GM19468 (cell line): ENCODE data around the gene SAMD8.
A peak's percentile ranks its signal among the peaks of the same experiment; 100 is the strongest.
"Not testable (repeated sequence)": the region's sequence is repeated elsewhere in the genome, so short reads cannot be mapped to it uniquely, and the experiment has no call there.

Source experiments
- ATAC-seq: cut with Tn5 transposase; IDR thresholded peaks from one replicate; pipeline ENCODE4 v1.9.1; 2021; ENCODE audit warnings: mild to moderate bottlenecking, moderate library complexity, moderate number of reproducible peaks; ENCODE audit not compliant: unreplicated experiment; ENCODE audit errors: extremely low read depth

Gene SAMD8

DNA sequence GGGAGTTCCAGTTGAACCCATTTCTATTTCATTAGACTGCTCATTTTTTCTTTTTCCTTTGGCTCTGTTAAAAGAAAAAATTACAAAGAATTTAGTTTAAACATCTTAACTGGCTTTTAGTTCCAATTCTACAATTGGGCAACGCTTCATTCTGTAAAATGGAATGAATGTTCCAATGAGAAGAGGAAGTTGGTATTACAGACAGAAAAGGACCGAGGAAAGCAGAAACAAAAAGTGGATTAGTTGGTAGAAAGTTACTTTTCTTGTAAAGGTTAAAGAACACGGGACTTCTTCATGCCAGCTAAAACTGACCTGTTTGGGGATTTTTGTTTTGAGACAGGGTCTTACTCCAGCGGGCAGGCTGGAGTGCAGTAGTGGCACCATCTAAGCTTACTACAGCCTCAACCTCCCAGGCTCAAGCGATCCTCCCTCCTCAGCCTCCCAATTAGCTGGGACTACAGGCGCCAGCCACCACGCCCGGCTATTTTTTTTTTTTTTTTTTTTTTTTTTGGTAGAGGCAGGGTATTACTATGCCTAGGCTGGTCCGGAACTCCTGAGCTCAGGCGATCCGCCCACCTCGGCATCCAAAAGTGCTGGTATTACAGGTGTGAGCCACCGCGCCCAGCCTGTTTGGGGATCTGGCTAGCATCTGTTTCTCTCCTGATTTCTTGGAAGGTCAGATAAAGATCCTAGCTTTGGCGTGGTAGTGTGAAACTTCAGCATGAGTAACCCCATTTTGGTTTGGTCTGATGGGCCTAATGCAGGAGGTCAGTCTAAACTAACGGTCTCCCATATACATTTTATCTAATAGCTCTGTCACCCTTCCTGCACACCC lies 97.8 kb downstream of the SAMD8 start:
- ATAC-seq = no peak

- peak; percentile 18 for ATAC-seq
Observed at GRCh38 chr10:75209921-75210281, 98.4 kb downstream of the SAMD8 start.

DNA sequence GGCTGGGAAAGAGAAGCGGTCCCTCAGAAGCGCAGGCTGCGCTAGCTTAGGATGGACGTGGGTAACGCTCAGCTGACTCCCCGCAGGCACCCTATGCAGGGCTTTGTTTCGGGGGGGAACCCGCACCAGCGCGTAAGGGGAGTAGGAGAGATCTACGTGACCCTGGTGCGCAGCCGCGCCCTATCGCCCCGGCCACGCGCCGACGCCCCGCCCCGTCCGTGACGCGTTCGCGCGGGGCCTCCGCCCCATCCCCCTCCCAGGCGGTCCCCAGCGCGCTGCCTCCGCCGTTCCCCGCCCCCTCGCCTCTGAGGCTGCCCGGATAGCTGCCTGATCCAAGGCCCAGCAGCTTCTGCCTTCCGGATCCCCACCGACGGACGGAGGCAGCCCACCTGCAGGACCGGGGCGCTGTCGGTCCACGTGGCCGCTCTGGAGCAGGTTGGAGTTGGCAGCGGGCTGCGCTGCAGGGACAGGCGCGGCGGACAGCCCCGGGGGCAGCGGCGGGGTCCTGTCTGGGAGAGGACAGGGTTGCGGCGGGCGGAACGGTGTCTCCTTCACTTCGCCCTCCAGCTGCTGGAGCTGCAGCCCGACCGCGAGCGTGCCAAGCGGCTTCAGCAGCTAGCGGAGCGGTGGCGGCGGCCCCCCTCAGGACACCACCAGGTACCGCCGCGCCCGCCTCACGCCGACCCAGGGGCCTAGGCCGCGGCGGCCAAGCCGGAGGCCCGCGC lies 99.0 kb downstream of the SAMD8 start, which contains the start of gene VDAC2:
Gene VDAC2, plus strand, starts transcription at position 515 of the 725 bp plus-strand sequence. CDS start 363 bp downstream, outside the sequence.
- peak; percentile 64 for ATAC-seq

GRCh38 chr10:75211007-75211691 lies 99.7 kb downstream of the SAMD8 start:
- no peak for ATAC-seq

- ATAC-seq = no peak
Observed at GRCh38 chr10:75212343-75212742, 100.9 kb downstream of the SAMD8 start.

DNA sequence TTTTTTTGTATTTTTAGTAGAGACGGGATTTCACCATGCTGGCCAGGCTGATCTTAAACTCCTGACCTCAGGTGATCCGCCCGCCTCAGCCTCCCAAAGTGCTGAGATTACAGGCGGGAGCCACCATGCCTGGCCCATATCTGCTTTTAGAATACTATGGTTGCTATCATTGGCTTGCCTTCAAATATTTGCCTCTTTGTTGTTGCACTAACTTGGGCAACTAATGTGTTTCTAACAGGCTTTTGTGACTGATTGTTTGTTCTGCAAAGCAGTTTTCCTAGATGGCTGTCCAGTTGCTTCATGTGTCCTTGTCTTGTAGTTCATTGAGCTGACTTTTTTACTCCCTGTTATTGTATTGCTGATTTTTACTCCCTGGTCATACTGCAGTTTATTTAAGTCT lies 108.8 kb downstream of the SAMD8 start:
- ATAC-seq = no peak

DNA sequence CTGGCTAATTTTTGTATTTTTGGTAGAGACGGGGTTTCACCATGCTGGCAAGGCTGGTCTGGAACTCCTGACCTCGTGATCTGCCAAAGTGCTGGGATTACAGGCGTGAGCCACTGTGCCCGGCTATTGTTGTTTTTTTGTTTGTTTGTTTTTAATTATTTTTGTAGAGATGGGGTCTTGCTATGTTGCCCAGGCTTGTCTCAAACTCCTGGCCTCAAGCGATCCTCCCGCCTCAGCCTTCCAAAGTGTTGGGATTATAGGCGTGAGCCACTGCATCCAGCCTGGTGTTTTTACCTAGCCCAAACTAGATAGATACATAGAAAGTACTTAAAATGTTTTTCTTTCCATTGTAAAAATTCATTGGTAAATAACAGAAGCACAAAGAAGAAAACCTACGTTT lies 110.0 kb downstream of the SAMD8 start:
- not testable (repeated sequence) for ATAC-seq

GRCh38 chr10:75223507-75223906 lies 112.1 kb downstream of the SAMD8 start:
- no peak for ATAC-seq

GRCh38 chr10:75226095-75226494 lies 114.6 kb downstream of the SAMD8 start:
- no peak for ATAC-seq

DNA sequence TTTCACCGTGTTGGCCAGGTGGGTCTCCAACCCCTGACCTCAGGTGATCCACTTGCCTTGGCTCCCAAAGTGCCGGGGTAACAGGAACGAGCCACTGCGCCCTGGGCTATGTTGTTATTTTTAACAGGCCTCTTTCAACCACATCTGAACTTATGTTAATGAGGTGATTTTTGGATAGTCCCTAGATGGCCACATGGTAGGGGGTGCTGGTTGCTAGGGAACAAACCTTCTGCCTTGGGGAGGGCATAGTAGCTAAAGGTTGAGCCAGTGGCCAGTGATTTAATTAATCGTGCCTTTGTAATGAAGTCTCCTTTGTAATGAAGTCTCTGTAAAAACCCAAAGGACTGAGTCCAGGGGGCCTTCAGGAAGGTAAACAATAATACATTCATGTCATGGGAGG lies 115.2 kb downstream of the SAMD8 start:
- ATAC-seq = no peak

- no peak for ATAC-seq
Observed at GRCh38 chr10:75228278-75228677, 116.8 kb downstream of the SAMD8 start.

DNA sequence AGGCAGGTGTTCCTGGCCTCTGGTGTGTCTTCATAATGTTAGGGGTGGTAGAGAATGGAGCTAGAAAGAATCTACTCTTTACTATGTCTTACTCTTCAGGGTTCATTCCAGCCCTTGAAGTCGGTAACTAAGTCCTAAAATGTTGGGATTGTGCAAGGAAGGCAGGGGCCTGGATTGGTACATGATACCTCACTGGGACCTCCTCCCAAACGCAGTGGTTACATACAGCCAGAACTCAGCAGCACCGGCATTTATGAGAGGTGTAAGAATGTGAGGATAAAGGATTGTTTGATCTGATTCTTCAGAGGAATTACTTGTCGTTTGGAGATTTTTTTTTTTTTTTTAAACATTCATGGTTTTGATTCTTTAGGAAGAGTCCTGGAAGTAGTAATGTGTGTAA lies 117.4 kb downstream of the SAMD8 start:
- ATAC-seq = no peak

GRCh38 chr10:75229971-75230370 lies 118.5 kb downstream of the SAMD8 start:
- ATAC-seq = no peak

DNA sequence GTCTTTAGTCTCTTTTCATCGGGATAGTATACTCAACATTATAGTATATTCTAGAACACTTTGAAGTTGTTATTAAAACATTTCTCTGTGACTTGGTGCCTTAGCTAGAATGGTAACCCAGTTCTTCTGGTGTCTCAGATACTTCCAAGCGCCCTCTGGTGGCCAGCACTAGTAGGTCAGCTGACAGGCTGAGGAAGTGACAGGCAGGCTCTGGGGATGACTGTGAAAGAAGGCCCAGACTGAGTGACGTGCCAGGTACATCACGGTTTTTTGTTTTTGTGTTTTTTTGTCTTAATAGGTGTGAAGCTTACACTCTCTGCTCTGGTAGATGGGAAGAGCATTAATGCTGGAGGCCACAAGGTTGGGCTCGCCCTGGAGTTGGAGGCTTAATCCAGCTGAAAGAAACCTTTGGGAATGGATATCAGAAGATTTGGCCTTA lies 119.2 kb downstream of the SAMD8 start:
- peak; percentile 26 for ATAC-seq
